Activated CD8-positive, alpha-beta memory T cell treated with anti-CD3 and anti-CD28 coated beads, Interleukin-2, amount 10 ng/mL, durations not matched to agents 7 days and 5 days (primary cell): ENCODE data around the gene ADH1C. TPM values are rescaled to one million over a fixed set of nuclear protein-coding genes. Genes with fewer than 3 reads are reported as not detected.

Experiments
- ATAC-seq: fragments of 150-1000 bp; cut with Tn5 transposase; one replicate; pipeline ENCODE4 v1.10.0; 2021; ENCODE audit warnings: moderate library complexity
- CTCF ChIA-PET: fragments of 350-600 bp; sonication (Branson Sonifier 250); formaldehyde crosslinking; loops from one replicate; lab custom pipeline; 2021; ENCODE audit warnings: antibody characterized with exemption; lab: Charles Lee
- DNase-seq: peaks from one replicate; pipeline ENCODE4 v3.0.0-alpha.2; 2020
- H3K27ac Mint-ChIP-seq: one replicate; pipeline ENCODE4 v1.8.0; 2021; ENCODE audit warnings: mild to moderate bottlenecking, mixed read lengths
- H3K27me3 Mint-ChIP-seq: one replicate; pipeline ENCODE4 v1.8.0; 2021; ENCODE audit warnings: mixed read lengths
- H3K36me3 Mint-ChIP-seq: one replicate; pipeline ENCODE4 v1.8.0; 2021; ENCODE audit warnings: mild to moderate bottlenecking, mixed read lengths
- H3K4me1 Mint-ChIP-seq: one replicate; pipeline ENCODE4 v1.8.0; 2021; ENCODE audit warnings: mixed read lengths
- H3K4me3 Mint-ChIP-seq: one replicate; pipeline ENCODE4 v1.8.0; 2021; ENCODE audit warnings: mild to moderate bottlenecking, moderate library complexity, mixed read lengths
- H3K9me3 Mint-ChIP-seq: one replicate; pipeline ENCODE4 v1.8.0; 2022; ENCODE audit warnings: low read depth, mixed read lengths
- total RNA-seq, 2 experiments: library from RNA; stranded (reverse); gene quantifications; one replicate each; pipeline ENCODE4 v1.2.3, GENCODE V29; 2021

The ADH1C gene
- total RNA-seq: not detected

DNA sequence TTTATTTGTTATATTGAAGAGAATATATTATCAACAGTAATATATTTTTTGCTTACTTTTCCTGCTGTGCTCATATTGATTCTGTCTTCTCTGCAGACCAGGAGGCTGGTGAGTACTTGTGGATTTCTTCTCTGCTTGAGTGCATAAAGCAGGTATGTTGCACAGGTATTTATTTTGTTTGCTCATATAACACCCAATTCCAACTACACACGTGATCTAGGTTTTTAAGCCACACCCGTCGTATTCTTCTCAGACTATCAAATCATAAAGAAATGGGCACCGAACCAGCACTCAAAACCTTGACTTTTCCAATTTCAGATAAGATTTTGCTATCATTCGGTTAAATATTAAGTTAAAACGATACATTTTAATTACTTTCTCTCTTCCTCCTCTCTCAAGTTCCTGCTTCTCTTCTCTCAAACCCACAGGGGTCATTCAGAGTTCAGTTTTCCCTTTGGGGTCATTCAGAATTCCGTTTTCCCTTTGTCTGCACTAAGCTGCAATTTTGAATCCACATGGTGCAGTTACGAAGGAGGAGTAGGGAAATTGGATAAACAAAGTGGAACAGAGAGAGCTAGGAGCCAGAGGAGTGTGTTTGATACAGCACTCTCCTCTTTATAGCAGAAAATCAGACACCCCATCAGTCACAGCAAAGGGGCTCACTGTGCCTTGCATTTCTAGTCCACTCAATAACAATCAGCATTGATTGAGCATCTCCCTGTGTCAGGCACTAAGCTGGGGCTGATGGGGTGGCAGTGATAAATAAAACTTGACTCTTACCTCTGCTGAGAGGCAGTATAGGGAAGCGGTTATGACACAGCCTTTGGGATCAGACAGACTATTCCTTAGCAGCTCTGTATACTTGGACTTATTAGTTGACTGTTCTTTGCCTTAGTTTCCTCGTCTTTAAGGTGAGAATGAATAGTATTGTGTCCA, at the start of gene ADH1C:
Gene ADH1C, minus strand, starts transcription at position 145 of the 936 bp plus-strand sequence. Its CDS starts 71 bp downstream, at position 74.
- CTCF ChIA-PET: interaction anchor here (1.0 kb wide), 1 partner anchor 15 kb away, joined by 3 read pairs; no protein-coding TSS in a partner anchor
- no peak within 1 kb of the TSS for H3K27ac Mint-ChIP-seq
- H3K27me3 Mint-ChIP-seq: no peaks in the 10 kb centered on the region
- peaks cover 2% of the 10 kb centered on the region for H3K9me3 Mint-ChIP-seq
- H3K4me3 Mint-ChIP-seq: no peak within 1 kb of the TSS
- H3K4me1 Mint-ChIP-seq: no peaks in the 10 kb centered on the region
- ATAC-seq (no peak), DNase-seq (no peak)
- H3K36me3 Mint-ChIP-seq: no peaks in the 10 kb centered on the region

DNA sequence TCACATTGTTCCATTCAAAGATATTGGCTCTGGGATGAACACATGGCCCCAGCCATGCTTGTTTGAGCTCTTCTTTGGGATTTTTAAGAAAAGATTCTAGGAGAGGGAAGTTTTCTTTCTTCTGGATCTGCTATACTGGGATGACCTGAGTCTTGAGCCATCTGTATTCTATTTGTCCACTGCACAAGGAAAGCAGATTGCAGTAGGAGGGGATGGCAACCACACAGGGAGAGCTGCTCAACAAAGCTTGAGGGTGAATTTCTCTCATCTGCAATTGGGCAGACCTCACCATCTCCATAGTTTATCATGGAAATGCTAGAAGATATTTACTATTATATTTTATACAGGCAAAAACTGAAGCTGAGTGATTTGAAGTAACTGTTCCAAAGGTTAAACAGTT, 48.3 kb upstream of the ADH1C start:
- CTCF ChIA-PET: no interaction called here
- Mint-ChIP-seq H3K36me3 (no peaks in the 10 kb centered on the region), H3K27me3 (peaks cover 37% of the 10 kb centered on the region), H3K4me3 (no peak overlapping the region), H3K27ac (no peak overlapping the region), H3K9me3 (no peaks in the 10 kb centered on the region), H3K4me1 (peaks cover 23% of the 10 kb centered on the region)
- ATAC-seq (no peak), DNase-seq (no peak)

DNA sequence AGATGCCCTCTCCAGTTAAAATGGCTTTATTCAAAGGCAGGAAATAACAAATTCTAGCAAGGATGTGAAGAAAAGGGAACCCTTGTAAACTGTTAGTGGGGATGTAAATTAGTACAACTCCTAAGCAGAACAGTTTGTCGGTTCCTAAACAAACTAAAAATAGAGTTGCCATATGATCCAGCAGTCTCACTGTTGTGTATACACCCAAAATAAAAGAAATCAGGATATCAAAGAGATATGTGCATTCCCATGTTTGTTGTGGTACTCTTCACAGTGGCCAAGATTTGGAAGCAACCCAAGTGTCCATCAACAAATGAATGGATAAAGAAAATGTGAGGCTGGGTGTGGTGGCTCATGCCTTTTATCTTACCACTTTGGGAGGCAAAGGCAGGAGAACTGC, 46.5 kb upstream of the ADH1C start:
- Mint-ChIP-seq H3K4me1 (peaks cover 15% of the 10 kb centered on the region), H3K4me3 (no peak overlapping the region), H3K9me3 (no peaks in the 10 kb centered on the region), H3K27ac (no peak overlapping the region), H3K36me3 (no peaks in the 10 kb centered on the region), H3K27me3 (peaks cover 41% of the 10 kb centered on the region)
- no peak for DNase-seq
- ATAC-seq: no peak
- CTCF ChIA-PET: interaction anchor here (0.8 kb wide), 1 partner anchor 9 kb away, joined by 3 read pairs; no protein-coding TSS in a partner anchor

DNA sequence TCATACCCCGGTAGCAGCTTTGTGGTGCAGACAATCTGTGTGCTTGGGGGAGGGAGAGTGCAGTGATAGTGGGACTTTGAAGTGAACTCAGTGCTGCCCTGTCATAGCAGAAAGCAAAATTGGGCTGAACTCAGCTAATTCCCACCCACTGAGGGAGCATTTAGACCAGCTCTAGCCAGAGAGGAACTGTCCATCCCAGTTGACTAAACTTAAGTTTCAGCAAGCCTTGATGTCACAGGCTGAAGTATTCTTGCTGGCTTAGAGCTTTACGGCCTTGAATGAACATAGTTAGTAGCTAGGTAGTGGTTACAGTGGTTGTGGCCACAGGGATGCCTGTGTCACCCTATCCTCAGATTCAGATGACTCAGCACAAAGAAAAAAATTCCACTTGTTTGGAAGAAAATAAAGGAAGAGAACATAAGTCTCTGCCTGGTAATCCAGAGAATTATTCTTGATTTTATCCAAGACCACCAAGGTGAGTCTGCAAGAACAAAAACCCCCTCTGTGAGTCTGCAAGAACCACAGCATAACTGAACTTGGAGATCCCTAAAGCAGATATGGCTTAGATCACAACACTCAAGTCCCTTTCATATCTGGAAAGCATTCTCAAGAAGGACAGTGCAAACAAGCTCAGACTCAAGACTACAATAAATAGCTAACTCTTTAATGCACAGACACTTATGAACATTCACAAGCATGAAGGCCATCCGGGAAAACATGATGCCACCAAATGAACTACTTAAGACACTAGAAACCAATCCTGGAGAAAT, 43.2 kb upstream of the ADH1C start:
- Mint-ChIP-seq H3K36me3 (no peaks in the 10 kb centered on the region), H3K27ac (no peak overlapping the region), H3K27me3 (peaks cover 43% of the 10 kb centered on the region), H3K9me3 (no peaks in the 10 kb centered on the region), H3K4me3 (no peak overlapping the region), H3K4me1 (peaks cover 8% of the 10 kb centered on the region)
- CTCF ChIA-PET: no interaction called here
- peak; percentile 36 for ATAC-seq
- no peak for DNase-seq

DNA sequence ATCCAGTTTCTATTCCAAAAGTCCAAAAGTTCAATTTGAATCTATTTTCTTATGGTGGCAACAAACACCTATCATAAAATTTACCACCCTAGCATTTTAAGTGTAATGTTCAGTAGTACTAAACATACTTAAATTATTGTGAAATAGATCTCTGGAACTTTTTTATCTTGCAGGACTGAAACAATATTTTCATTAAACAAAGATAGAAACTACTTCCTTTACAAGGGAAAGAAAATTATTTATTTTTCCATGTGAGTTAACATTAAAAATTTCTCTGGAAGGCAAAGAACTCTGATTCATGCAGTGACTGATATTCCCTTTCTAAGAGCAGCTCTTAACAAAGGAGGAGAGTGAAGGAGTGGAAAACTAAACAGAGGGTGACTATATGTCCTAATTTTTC, 42.4 kb upstream of the ADH1C start:
- H3K27ac Mint-ChIP-seq: no peak overlapping the region
- H3K4me3 Mint-ChIP-seq: no peak overlapping the region
- DNase-seq: no peak
- H3K27me3 Mint-ChIP-seq: peaks cover 42% of the 10 kb centered on the region
- ATAC-seq: no peak
- CTCF ChIA-PET: no interaction called here
- H3K9me3 Mint-ChIP-seq: no peaks in the 10 kb centered on the region
- peaks cover 8% of the 10 kb centered on the region for H3K4me1 Mint-ChIP-seq
- no peaks in the 10 kb centered on the region for H3K36me3 Mint-ChIP-seq

DNA sequence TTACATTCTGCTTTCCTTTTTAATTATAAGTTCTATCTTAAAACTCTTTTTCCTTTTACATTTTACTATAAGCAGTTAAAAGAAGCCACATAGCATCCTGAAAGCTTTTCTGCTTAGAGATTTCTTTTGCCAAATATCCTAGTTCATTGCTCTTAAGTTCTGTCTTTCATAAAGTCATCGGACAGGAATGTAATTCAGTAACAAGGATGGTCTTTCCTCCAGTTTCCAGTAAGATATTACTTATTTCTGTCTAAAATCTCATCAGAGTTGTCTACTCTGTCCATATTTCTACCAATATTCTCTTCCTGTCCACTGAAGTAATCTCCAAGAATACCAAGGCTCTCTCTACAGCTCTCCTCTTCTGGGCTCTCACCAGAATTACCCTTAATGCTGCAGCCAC, 37.5 kb upstream of the ADH1C start:
- Mint-ChIP-seq H3K9me3 (no peaks in the 10 kb centered on the region), H3K27me3 (peaks cover 19% of the 10 kb centered on the region), H3K4me1 (no peaks in the 10 kb centered on the region), H3K4me3 (no peak overlapping the region), H3K36me3 (no peaks in the 10 kb centered on the region), H3K27ac (no peak overlapping the region)
- CTCF ChIA-PET: interaction anchor here (1.5 kb wide), 1 partner anchor 9 kb away, joined by 3 read pairs; no protein-coding TSS in a partner anchor
- ATAC-seq (no peak), DNase-seq (no peak)

DNA sequence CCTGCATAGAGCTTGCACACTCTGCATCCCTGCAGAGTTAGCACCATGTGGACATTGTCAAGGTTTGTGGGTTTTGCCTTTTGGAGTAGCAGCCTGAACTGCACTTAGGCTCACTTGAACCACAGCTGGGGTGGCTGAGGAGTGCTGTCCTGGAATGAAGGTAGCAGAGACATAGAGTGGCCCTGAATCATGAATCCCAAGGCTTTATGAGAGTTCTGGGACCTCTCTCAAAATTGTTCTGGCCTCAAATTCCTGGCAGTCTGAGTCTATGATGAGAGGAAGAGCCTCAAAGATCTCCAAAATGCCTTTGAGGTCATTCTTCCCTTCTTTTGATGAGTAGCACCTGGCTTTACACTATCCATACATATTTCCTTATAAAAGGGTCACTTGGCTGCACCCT, 37.1 kb upstream of the ADH1C start:
- H3K27me3 Mint-ChIP-seq: peaks cover 19% of the 10 kb centered on the region
- no peaks in the 10 kb centered on the region for H3K4me1 Mint-ChIP-seq
- H3K9me3 Mint-ChIP-seq: no peaks in the 10 kb centered on the region
- no peak for ATAC-seq
- no peaks in the 10 kb centered on the region for H3K36me3 Mint-ChIP-seq
- H3K4me3 Mint-ChIP-seq: no peak overlapping the region
- H3K27ac Mint-ChIP-seq: no peak overlapping the region
- CTCF ChIA-PET: interaction anchor here (1.5 kb wide), 1 partner anchor 9 kb away, joined by 3 read pairs; no protein-coding TSS in a partner anchor
- DNase-seq: no peak

DNA sequence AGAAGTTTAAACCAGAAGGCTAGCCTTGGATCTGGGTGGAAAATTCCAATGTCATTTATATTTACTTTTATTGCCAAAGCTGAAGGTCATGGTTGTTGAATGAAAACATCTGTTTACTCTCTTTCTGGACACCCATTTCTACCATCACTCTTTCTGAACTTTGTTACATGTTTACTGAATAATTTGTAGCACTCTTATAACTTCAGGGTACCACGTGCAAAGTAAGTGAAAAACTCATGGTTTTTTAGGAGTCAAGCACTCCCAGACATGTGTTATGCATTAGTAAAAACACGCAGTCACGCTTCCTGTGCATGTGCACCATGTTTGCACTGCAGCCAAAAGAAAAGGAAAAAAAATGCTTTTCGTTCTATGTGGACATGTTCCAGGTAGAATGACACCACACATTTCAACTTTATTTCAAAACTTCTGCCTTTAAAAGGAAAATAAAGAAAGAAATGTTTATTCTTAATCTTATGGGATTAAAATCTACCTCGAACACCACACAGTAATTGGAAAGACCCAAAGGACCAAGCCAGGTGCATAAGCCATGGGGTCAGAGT, 31.4 kb upstream of the ADH1C start:
- Mint-ChIP-seq H3K36me3 (no peaks in the 10 kb centered on the region), H3K4me3 (no peak overlapping the region), H3K27ac (no peak overlapping the region), H3K27me3 (peaks cover 23% of the 10 kb centered on the region), H3K4me1 (no peaks in the 10 kb centered on the region), H3K9me3 (no peaks in the 10 kb centered on the region)
- no peak for DNase-seq
- ATAC-seq: no peak
- CTCF ChIA-PET: no interaction called here

DNA sequence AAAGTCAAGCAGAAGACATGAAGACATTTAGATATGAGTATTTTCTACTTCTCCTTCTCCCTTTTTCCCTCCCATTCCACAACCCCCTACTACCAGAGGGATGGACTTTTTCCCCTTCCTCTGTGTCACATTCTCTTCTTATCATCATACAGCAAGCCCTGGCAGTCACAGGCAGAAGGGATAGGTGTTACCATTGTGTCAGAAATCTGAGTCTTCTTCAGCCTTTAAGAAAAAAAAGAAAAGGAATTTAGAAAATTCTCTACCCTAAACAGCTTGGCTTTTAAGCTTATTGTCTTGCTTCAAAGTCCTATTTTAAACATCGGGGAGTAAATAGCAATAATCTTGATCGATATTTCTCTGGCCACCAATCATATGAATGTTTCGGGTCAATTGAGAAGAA, 30.9 kb upstream of the ADH1C start:
- Mint-ChIP-seq H3K9me3 (no peaks in the 10 kb centered on the region), H3K4me1 (no peaks in the 10 kb centered on the region), H3K27me3 (peaks cover 21% of the 10 kb centered on the region), H3K27ac (no peak overlapping the region), H3K36me3 (no peaks in the 10 kb centered on the region), H3K4me3 (no peak overlapping the region)
- no peak for ATAC-seq
- CTCF ChIA-PET: no interaction called here
- no peak for DNase-seq

DNA sequence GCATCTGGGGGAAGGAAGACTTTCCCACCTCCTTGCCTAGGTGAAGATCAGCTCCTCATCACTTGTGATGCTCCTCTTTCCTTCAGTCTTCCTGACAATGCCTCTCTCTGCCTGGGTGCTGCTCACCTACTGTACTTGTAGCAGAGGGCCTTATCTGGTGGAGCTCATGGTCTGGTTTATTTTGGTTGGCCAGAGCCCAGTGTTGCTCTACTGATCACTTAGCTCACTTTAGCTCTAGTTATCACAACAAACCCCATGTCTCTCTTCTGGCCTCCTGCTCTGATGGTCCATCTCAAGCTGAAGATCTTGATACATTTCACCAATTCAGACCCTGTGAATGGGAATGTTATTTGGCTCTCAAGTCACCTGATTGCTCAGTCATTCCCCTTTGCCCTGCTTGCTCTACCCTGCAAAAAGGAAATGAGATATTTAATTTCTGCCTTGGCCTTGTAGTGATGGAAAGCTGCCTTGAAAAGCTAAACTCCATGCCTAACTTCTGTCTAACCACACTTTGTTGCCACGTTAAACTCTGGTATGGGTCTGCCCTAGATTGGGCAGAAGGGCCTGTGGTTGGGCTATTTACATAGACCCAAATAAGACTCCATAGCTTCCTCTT, 30.3 kb upstream of the ADH1C start:
- H3K4me3 Mint-ChIP-seq: no peak overlapping the region
- ATAC-seq: no peak
- CTCF ChIA-PET: no interaction called here
- no peaks in the 10 kb centered on the region for H3K4me1 Mint-ChIP-seq
- no peaks in the 10 kb centered on the region for H3K36me3 Mint-ChIP-seq
- no peaks in the 10 kb centered on the region for H3K9me3 Mint-ChIP-seq
- no peak overlapping the region for H3K27ac Mint-ChIP-seq
- DNase-seq: no peak
- H3K27me3 Mint-ChIP-seq: peaks cover 21% of the 10 kb centered on the region

DNA sequence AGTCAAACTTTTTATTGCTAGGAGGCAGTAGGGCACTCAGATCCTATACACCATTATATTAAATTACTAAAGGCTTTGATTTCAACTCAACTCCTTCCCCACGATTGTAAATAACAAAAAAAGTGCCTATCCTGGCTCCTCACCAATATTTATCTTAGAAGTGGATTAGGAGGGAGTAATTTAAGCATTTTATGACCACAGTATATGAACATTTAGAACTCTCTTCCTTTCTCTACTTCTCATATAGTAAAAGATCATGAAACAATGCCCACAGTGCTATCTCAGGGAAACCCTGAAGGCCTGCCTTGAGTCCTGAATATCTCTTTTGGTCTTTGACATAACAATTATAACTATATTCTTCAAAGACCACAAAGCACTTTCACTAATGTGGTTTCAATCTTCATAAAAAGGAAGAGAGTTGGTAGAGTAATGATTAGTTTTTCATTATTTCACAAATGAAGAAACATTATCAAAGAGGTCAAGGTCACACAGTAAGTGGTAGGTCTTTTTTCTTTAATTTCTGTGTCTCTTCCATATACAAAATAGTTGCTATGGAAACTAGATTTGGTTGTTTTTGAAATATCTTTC, 29.1 kb upstream of the ADH1C start:
- ATAC-seq (no peak), DNase-seq (no peak)
- H3K27me3 Mint-ChIP-seq: peaks cover 25% of the 10 kb centered on the region
- H3K4me1 Mint-ChIP-seq: no peaks in the 10 kb centered on the region
- H3K27ac Mint-ChIP-seq: no peak overlapping the region
- CTCF ChIA-PET: no interaction called here
- no peaks in the 10 kb centered on the region for H3K36me3 Mint-ChIP-seq
- no peaks in the 10 kb centered on the region for H3K9me3 Mint-ChIP-seq
- no peak overlapping the region for H3K4me3 Mint-ChIP-seq

DNA sequence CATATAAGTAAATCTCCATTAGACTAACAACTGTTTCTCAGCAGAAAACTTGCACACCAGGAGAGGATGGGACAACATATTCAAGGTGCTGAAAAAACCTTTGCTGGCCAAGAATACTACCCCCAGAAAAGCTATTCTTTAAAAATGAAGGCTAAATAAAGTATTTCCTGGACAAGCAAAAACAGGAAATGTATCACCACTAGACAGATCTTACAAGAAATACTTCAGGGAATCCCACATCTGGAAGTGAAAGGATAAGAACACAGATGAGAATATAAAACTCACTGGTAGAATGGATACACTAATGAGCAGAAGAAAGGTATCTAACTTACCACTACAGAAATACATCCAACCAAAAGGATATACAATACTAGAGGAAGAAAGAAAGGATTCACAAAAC, 27.0 kb upstream of the ADH1C start:
- CTCF ChIA-PET: interaction anchor here (1.4 kb wide), 1 partner anchor 79 kb away, joined by 3 read pairs; no protein-coding TSS in a partner anchor
- no peaks in the 10 kb centered on the region for H3K4me1 Mint-ChIP-seq
- ATAC-seq: no peak
- H3K9me3 Mint-ChIP-seq: no peaks in the 10 kb centered on the region
- no peak overlapping the region for H3K27ac Mint-ChIP-seq
- H3K4me3 Mint-ChIP-seq: no peak overlapping the region
- DNase-seq: no peak
- H3K27me3 Mint-ChIP-seq: peaks cover 28% of the 10 kb centered on the region
- no peaks in the 10 kb centered on the region for H3K36me3 Mint-ChIP-seq

DNA sequence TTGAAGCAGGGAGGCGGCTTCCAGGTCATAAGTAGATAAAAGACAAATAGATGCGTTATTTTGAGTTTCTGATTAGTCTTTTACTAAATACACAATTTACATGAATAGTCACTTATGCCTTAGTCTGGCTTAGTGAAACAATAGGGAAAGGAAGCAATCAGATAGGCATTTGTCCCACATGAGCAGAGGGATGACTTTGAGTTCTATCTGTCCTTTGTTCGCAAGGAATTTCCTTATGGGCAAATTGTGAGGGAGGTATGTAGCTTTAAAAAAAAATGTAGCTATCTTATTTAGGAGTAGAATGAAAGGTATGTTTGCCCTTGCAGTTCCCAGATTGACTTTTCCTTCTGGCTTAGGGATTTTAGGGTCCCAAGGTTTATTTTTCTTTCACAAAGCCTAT, 26.3 kb upstream of the ADH1C start:
- CTCF ChIA-PET: no interaction called here
- H3K27me3 Mint-ChIP-seq: peaks cover 27% of the 10 kb centered on the region
- H3K36me3 Mint-ChIP-seq: no peaks in the 10 kb centered on the region
- ATAC-seq (no peak), DNase-seq (no peak)
- no peak overlapping the region for H3K27ac Mint-ChIP-seq
- no peak overlapping the region for H3K4me3 Mint-ChIP-seq
- no peaks in the 10 kb centered on the region for H3K9me3 Mint-ChIP-seq
- H3K4me1 Mint-ChIP-seq: no peaks in the 10 kb centered on the region
